HG03025 (cell line): ENCODE results near the gene CSNK1A1.
"Not testable (repeated sequence)": the region's sequence is repeated elsewhere in the genome, so short reads cannot be mapped to it uniquely, and the experiment has no call there.

ENCODE experiments used
- ATAC-seq: cut with Tn5 transposase; IDR thresholded peaks from one replicate; pipeline ENCODE4 v1.9.1; 2021; ENCODE audit warnings: mild to moderate bottlenecking, moderate library complexity; ENCODE audit not compliant: unreplicated experiment, low FRiP score

CSNK1A1 gene

GRCh38 chr5:149535787-149536186, 15.5 kb downstream of the CSNK1A1 start:
- not testable (repeated sequence) for ATAC-seq

DNA sequence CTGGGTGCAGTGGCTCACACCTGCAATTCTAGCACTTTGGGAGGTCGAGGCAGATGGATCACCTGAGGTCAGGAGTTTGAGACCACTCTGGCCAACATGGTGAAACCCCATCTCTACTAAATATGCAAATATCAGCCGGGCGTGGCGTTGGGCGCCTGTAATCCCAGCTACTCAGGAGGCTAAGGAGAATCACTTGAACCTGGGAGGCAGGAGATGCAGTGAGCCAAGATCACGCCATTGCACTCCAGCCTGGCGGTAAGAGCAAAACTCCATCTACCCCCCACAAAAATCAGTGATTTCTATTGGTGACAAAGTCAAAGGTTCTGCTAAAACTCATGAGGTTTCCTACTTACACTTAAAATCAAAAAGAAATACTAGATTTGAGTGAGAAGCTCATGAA, 18.8 kb downstream of the CSNK1A1 start:
- no peak for ATAC-seq

- no peak for ATAC-seq
Observed at GRCh38 chr5:149529463-149529862, 21.8 kb downstream of the CSNK1A1 start.

- ATAC-seq: no peak
Observed at GRCh38 chr5:149528281-149529060, 22.8 kb downstream of the CSNK1A1 start.

- ATAC-seq: no peak
Observed at GRCh38 chr5:149526845-149527590, 24.2 kb downstream of the CSNK1A1 start.

DNA sequence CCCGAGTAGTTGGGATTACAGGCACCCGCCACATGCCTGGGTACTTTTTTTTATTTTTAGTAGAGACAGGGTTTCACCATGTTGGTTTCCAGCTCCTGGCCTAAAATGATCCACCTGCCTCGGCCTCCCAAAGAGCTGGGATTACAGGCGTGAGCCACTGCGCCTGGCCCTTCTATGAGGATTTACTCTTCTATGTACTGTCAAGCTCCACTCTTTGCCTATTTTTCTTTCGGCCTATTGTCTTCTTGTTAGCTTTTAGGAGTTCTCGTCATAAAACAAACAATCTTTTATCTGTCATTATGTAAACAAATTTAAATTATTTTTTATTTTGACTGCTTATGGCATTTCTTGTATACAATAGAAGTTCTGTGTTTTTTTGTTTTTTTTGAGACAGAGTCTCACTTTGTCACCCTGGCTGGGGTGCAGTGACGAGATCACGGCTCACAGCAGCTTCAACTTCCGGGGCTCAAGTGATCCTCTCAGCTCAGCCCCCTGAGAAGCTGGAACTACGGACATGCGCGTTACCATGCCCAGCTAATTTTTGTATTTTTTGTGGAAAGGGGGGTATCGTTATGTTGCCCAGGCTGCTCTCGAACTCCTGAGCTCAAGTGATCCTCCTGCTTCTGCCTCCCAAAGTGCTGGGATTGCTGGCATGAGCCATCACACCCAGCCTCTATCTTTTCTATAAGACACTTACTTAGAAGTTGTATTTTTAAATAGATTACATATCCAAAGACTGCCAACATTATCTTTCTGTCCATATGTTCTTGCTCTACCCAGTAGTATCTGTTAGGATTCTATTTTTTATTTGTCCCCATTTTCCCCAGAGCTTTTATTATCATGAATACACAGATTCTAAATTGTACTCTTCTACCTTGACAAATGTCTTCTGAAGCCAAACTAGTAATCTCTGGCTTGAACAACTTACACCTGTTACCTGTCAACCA, 29.2 kb downstream of the CSNK1A1 start:
- no peak for ATAC-seq

- ATAC-seq: no peak
Observed at GRCh38 chr5:149519601-149520000, 31.6 kb downstream of the CSNK1A1 start.

- ATAC-seq: no peak
Observed at GRCh38 chr5:149518620-149519019, 32.6 kb downstream of the CSNK1A1 start.

DNA sequence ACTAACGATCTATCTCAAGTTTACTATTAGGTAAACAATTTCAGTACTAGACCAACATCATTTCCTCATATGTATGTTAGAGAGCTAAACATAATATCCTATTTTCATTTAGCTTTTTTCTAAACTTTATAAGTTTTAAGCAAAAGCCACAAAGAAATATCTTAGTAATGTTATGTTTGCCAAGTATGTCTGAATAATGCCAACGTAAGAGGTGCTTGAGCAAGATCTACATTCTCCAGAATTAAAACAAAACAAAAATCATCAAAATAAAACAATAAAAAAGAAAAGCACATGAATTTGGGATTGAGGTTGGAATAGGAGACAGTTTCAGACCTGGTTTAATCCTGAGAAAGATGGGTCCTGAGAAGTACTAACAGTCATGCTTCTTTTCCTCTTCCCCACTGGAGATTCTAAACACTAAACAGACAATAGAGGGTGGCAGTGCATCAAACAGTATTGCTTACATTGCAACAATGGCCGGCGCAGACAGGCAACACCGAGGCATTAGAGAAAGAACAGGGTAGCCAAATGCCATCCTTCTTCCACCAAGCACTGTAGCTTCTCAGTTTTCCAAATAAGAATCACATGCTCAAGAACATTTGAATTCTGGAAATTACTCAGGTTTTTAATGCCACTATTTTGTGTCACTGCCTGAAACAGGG, 33.6 kb downstream of the CSNK1A1 start:
- ATAC-seq: no peak

DNA sequence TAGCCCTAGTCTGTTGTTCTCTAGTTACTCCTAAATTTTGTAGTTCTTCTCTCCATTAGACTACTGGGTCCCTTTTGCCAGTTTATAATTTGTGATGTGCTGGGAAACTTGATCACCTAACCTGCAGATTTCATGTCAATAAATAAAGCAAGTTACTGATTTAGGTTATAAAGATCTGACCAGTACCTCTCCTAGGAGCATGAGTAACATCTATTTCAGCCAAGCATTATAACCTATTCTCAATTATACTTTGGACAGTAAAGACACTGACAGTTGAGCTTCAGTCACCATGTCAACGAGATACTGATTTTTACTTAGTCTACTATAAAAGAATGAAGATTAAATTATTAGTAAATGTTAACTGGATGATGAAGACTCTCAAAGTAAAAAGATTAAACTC, 36.7 kb downstream of the CSNK1A1 start:
- ATAC-seq: no peak

- not testable (repeated sequence) for ATAC-seq
Observed at GRCh38 chr5:149513372-149513947, 37.8 kb downstream of the CSNK1A1 start.

DNA sequence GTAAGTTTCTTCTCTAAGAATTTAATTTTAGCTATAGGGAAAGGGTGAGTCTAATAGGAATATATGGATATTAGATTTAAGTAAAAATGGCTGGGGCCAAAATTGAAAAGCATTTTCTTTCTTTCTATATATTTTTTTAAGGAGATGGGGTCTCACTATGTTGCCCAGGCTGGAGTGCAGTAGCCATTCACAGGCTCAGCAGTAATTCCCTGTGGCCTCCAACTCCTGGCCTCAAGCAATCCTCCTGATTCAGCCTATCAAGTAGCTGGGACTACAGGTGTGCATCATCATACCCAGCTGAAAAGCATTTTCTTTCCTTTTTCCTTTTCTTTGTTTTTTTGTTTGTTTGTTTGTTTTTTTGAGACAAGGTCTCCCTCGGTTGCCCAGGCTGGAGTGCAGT, 41.1 kb downstream of the CSNK1A1 start:
- no peak for ATAC-seq

DNA sequence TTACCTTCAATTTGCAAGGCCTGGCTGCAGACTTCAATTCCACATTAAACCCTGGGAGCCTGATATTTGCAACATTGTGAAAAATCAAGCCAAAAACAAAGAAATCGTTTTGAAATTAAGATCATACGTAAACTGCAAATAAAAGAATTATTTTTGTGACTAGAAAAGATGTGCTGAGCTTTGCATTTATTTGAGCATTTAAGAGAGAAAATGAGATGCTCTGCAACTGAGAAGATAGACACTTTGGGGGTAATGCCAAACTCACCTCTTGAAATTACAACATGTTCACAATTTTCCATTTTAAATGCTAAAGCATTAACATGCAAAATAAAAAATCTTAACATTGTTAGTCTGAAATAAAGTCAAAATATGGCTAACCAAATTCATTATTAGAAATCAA, 46.6 kb downstream of the CSNK1A1 start:
- ATAC-seq: no peak

DNA sequence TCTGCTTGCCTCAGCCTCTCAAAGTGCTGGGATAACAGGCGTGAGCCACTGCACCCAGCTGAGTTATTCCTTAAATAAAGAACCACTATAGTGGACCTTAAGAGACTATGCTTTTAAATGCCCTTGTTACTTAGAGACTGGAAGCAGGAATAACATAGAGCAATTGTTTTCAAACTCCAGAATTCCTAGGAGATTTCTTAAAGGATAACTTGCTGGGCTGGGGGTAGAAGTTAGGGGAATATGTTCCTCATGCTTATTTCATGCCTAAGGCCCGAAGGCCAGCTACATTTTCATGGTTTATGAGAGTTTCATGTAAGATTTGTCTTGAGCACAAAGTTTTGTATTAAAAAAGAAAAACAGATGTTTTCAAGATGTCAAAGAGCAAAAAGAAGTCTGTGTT, 48.2 kb downstream of the CSNK1A1 start:
- no peak for ATAC-seq

- ATAC-seq: no peak
Observed at GRCh38 chr5:149500922-149501582, 50.2 kb downstream of the CSNK1A1 start.

DNA sequence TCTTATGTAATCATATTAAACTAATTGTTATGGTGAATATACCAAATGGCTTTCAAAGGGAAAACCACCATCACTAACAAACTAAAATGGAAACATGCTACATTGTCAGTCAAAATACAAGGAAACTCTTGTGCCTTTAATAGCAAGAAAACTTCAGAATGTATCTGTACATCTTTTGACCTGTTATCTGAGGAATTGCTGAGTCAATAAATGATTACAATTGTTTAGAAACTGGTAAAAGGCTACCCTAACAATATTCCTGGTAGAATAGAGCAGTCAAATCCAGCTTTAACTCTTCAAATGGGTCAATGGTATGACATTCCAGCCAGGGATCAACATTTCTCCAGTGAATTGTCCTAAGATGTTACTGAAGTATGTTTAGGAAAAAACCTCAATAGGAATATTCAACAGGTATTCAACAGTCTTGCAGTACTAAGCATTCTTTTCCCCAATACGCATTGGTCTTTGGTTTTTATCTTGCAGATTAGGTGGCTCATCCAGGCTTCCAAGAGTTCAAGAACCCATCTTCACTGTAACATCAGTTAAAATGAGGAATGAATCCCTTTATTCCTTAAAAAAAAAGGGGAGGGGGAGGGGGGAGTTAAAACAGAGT, 52.4 kb downstream of the CSNK1A1 start:
- no peak for ATAC-seq

DNA sequence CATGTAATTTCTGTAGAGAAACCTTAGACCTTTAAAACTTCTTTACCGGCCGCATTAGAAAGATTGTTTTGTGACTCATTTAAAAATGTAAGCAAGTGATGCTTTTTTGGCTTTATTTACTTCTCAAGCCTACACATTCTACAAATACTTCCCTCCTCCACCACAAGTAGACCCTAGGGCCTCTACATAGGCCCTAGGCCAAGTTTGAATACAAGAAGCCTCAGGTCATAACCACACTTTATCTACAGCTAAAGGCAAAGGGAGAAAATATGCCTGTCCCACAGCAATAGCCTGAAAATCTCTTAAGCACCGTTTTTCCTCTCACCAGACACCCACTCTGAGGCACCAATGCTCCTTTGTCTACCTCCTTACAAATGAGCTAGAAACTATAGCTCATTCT, 53.9 kb downstream of the CSNK1A1 start:
- ATAC-seq: no peak

GRCh38 chr5:149496917-149497316, 54.3 kb downstream of the CSNK1A1 start:
- no peak for ATAC-seq

GRCh38 chr5:149496166-149496565, 55.1 kb downstream of the CSNK1A1 start:
- no peak for ATAC-seq
